OCI-LY7 (cell line): ENCODE data around the gene MRTFB. TPM values are rescaled to one million over a fixed set of nuclear protein-coding genes. Genes with fewer than 3 reads are reported as not detected.

Experiments used
- microRNA-seq: library from miRNA; unstranded; fragments of <30 nt; microRNA quantifications from one replicate; pipeline ENCODE4 v1.2.0, GENCODE V29; 2022; ENCODE audit warnings: borderline replicate concordance
- small RNA-seq: library from RNA; depleted of rRNA; stranded (forward); fragments of <200 nt; gene quantifications from one replicate; pipeline ENCODE3, GENCODE V24; 2014
- total RNA-seq, 2 experiments: library from RNA; depleted of rRNA in 1 of 2; stranded (reverse); fragments of >200 nt in 1 of 2; shearing (Covaris generic) in 1 of 2; gene quantifications; 2 replicates each; pipeline ENCODE4 v1.2.3, GENCODE V29; 2014 to 2022

MRTFB gene
- total RNA-seq, 2 experiments from 2014 or later: 8.5 to 21.4 TPM

Small RNA genes within 50 kb of the gene (microRNA-seq; reads per million reads assigned to microRNA genes)
- gene MIR193B: 2,031 reads per million, percentile 87 among the genes with 10 or more reads in this experiment
- gene MIR365A: 84.8 reads per million, percentile 54 among the genes with 10 or more reads in this experiment

Small RNA genes within 50 kb of the gene (small RNA-seq; reads per million reads assigned to genes)
- 4.7 reads per million, percentile 91 among the genes with 10 or more reads in this experiment for gene MIR193B
- gene MIR365A: 0.42 reads per million
- not detected for gene RF00019

Other genes starting within 250 kb of the MRTFB start
- gene ERCC4, start 151.2 kb upstream of the MRTFB start, total RNA-seq (2014; rRNA removed; shearing (Covaris generic)): 7.3 TPM in 2 replicates
- 20.8 and 21.6 TPM in 2 replicates for gene ERCC4, start 151.2 kb upstream of the MRTFB start, total RNA-seq (2022)